GM12872 (cell line): ENCODE results near the gene TRPM7.

Experiments
- TF ChIP-seq, protein P1 (sequence below): IDR thresholded peaks from 3 replicates; pipeline ENCODE4 v1.5.1; 2011; ENCODE audit warnings: low read depth, mild to moderate bottlenecking, low read length, moderate library complexity; ENCODE audit not compliant: insufficient read depth

The TRPM7 gene

GRCh38 chr15:50519740-50520425 lies 166.7 kb downstream of the TRPM7 start:
- TF ChIP-seq, protein P1, sequence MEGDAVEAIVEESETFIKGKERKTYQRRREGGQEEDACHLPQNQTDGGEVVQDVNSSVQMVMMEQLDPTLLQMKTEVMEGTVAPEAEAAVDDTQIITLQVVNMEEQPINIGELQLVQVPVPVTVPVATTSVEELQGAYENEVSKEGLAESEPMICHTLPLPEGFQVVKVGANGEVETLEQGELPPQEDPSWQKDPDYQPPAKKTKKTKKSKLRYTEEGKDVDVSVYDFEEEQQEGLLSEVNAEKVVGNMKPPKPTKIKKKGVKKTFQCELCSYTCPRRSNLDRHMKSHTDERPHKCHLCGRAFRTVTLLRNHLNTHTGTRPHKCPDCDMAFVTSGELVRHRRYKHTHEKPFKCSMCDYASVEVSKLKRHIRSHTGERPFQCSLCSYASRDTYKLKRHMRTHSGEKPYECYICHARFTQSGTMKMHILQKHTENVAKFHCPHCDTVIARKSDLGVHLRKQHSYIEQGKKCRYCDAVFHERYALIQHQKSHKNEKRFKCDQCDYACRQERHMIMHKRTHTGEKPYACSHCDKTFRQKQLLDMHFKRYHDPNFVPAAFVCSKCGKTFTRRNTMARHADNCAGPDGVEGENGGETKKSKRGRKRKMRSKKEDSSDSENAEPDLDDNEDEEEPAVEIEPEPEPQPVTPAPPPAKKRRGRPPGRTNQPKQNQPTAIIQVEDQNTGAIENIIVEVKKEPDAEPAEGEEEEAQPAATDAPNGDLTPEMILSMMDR: no peak

- TF ChIP-seq, protein P1: no peak
These were observed 173.6 kb downstream of the TRPM7 start for GRCh38 chr15:50513001-50513400.
